ENCODE results near the gene BRAT1.

BRAT1 gene

DNA sequence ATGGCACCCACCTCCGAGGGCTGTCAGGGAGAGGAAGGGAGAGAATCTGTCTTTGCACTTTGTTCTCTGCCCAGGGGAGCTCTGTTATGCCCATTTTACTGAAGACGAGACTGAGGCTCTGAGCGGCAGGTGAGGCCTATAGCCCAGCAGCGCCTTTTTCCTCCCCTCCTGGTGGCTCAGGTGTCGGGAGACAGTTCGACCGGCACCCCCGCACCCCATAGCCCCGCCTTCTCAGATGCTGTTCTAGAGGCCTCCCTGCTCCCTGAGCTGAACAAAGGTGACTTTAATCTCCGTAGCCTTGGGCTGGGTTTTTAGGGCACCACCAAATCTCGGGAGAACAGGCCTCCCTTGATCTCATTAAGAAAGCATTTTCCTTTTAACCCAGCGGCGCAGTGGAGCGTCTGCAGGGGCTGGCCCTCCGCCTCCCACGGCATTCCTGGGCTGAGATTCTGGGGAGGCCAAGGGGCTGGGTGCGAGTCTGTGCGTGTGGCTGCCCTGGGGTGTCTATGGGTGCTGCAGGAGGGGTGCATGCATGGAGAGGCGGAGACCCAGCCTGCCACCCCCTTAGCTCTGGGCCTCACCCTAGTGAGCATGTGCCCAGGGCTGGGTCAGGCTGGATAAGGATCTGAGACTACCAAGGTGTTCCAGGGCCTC is 32.4 kb downstream of the BRAT1 start:
- DNase-seq, result no peak

DNA sequence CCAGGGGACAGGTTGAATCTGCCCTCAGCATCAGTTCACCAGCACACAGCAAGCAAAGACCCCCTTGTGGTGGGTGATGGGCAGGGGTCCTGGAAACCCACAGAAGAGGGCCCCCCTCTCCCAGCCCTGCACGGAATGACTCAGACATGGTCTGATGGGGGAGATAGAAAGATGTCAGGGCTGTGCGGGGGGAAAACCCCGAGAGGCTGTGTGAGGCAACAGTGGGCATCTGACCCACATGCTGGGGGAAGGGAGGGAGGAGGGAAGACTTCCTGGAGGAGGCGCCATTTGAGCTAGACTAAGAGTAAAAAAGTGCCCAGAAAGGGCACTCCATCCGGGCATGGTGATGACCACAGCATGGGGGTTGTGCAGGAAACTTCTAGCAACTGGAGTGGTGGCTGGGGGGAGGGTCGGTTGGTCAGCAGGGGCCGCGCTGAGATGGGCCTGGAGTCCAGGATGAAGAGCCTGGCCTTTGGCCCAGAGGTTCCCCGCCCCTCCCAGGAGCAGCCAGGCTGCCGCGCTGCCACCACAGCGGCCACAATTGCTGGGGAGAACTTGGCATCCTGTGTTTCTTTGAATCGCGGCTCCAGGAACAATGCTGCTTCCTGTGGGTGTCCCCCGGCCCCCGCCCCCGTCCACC is 33.3 kb downstream of the BRAT1 start:
- peak; percentile 79 for DNase-seq

DNA sequence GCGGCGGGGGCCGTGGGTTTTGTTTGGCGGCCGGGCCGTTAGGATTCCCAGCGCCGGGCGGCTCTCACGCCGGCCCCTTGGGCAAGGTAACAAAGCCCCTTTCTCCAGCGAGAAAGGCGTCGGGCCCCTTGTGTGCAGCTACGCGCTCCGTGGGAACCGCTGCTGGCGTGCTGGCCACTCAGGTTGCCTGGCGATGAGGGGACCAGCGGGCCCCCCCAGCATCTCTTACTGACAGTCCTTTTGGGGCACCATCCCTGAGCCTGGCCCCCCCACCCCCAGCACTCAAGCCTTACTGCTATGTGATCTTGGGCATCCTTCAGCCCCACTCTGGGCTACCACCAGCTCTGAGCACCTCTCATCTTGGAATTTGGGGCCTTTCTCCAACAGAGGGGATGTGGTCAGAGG is 34.0 kb downstream of the BRAT1 start:
- no peak for DNase-seq

DNA sequence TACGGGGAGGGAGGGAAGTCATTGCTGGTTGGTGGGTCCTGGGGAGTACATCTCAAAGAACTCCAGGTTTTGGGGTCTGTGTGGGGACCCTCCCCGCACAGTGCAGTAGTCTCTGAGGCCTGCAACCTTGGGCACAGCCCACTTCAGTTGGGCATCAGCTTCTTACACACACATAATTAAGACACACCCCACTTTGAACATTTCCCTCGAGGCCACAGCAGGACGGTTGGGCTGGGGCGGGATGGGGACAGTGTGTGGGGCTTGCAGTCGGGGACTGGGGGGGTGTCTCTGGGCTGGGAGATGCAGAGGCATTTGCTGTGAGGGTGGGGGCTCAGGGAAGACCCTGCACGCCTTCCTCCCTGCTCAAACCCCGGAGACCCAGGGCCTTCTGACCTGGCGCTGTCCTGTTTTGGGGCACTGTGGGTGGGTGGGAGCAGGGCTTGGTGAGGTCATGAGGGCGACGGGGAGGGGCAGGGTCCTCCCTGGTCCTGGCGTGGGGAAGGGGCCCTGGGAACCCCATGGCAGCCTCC is 34.5 kb downstream of the BRAT1 start:
- no peak for DNase-seq

DNA sequence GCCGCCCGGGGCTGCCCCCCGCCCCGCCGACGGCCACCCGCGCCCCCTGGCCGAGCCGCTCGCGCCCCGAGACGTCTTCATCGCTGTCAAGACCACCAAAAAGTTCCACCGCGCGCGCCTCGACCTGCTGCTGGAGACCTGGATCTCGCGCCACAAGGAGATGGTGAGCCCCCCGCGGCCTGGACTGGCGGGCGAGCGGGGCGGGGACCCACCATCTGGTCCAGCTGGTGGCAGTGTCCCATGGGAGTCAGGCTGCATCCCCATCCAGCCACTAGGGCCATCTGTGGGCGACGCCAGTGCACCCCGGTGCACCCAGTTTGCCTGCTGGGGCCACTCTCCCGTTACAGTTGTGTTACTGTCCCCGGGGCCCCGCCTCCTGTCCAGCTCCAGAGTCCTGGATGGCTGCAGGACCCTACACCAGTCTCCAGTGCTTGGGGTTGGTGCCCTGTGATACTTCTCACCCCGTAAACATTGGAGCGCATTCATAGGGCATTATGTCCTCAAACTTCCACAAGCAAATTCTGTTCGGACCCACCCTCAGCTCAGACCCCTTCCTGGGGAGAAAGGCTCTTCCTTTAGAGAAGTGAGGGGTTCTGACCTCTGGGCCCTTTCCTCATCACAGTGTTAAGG is 35.1 kb downstream of the BRAT1 start:
- no peak for DNase-seq

DNA sequence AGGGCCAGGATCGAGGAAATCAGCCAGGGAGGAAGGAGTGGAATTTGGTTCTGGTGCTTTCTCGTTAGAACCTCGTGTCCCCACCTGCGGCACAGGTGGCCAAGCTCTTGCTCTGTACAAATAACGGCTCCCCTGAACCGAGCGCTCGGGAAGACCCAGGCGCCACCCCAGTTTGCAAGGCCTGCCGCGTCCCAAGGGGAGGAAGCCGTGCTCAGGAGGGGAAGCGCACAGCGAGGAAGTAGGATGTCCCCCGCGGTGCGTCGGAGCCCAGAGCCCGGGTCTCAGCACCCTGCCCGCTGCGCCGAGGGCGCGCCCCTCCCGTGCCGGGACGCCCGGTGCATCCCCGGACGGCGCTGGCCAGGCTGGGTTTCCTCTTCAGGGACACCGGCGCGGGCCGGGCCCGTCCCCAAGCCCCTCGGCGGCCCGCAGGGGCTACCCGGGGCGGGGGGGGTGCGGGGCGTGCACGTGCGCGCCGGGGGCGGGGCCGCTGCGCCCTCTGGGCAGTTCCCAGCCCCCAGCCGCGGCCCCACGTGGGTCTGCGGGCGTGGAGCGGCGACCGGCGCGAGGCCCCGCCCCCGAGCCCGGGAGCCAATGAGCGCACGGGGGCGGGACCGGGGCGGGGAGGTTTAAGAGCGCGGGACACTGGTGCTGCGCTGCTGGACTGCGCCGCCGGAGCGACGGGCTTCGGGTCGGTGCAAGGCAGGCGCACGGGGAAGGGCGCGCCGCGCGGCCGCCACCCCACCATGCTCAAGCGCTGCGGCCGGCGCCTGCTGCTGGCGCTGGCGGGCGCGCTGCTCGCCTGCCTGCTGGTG is 36.0 kb downstream of the BRAT1 start, which contains the start of gene LFNG:
TSS of gene LFNG (plus strand) at position 656 of the 812 bp plus-strand sequence. CDS start at position 744, 88 bp downstream.
- peak; percentile 91 for DNase-seq

DNA sequence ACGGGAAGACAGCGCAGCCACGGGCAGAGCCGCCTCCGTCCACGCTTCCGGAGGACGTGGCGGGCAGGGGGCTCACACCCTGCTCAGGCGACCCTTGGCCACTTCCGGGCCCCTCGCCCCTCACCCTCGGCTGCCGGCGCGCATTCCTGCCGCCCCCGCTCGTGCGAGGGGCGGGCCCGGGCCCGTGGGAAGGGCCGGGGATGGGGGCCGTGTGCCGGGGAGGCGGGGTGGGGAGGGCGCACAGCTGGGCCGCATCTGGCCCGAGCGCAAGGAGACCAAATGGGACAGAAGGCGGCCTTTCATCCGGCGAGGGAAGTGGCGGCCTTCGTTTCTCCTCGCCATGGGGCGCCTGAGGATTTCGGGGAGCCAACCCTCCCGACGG is 36.6 kb downstream of the BRAT1 start:
- DNase-seq, result no peak

DNA sequence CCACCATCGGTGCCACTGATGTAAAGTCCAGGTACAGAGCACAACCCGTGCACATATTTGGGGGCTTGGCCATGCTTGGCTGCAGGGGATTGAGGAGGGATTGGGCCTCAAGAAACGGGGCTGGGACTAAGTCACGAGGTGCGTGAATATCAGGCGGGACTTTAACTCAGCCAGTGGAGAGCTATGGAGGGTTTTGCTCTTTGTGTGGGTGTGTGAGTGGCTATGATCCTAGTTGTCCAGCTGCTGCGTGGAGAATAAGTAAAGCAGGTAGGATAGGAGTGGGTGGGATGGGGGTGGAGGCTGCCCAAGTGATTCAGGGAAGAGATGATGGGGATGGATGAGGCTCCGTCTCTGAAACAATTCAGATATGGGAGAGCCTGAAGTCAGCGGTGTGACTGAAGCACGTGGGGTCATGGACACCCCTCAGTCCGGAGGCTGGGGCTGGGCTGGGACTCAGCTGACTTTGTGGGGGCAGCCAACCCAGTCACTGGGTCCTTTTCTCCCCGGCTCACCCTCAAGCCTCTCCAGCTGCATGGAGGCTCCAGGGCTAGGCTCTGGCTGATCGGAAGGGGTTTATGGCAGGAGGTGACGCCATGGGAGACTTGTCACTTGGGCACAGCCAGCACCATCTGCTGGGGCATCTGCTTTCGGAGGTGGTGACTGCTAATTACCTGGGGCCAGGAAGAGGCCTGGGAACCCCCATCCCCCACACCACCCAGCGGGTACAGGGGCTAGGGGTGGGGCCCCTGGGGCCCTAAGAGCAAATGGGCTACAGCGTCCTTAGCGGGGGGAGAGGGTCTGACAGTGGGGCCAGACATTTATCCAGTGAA is 37.4 kb downstream of the BRAT1 start:
- DNase-seq, result no peak

DNA sequence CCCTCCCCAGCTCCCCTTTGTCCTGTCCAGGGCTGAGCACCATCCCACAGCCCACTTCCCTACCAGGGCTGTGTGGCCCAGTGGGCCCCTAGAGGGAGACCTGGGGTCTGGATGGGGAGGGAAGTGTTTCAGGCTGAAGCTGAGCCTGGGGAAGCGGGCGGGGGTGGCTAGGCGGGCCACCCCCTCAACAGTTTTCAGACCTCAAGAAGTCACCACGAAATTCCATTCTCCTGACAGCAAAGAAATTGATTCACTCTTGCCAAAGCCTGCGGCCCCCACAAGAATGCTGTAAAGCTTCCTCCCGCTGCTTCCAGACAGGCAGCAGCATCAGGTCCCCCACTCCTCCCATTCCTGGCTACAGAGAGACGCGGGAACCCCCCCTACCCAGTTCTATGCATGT is 38.3 kb downstream of the BRAT1 start:
- peak; percentile 75 for DNase-seq

DNA sequence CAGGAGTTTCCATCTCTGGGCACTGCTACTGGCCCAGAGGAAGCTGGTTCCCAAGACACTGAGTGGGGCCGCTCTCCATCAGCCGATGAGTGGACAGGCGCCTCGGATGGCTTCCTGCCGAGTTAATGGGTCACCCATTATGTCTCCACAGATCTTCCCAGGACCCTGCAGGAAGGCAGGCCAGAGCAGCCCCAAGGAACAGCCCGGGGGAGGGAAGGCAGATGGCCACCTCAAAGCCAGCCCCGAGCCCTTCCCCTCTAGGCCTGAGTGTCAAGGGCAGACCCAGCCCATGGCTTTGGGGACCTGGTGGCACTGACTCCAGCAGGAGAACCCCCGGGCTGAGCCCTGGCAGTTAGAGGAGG is 39.1 kb downstream of the BRAT1 start:
- no peak for DNase-seq

DNA sequence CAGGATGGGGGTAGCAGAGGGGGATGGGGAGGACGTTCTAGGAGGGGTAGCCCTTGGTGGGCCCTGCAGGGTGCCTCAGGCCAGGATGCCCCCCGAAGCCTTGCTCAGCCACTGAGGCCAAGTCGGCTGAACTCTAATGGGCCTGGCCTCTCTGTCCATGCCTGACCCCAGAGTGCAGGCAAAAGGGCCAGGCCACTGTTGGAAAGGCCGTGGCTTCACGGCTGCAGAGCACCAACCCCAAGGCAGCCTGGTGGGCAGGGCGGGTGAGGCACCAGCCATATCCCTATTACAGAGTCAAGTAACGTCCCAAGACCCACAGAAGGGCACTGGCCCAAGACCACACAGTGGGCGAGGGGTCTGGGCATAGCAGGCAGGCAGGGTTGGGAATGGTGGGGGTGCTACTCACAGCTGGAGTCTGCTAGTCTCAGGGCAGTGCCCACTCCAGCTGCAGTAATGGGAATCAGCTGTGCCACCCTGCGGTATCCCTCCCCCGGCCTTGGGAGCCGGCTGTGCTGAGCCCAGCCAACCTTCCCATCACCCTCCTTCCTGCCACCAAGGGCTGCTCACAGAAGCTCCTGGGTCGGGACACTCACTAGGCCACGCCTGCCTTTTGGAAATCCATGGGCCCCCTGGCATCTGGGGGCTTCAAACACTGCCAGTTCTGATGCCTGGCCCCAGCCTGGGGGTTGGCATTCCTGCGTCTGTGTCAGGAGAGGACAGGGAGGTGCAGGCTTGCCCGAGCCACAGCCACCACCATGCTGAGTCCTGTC is 39.7 kb downstream of the BRAT1 start:
- no peak for DNase-seq

DNA sequence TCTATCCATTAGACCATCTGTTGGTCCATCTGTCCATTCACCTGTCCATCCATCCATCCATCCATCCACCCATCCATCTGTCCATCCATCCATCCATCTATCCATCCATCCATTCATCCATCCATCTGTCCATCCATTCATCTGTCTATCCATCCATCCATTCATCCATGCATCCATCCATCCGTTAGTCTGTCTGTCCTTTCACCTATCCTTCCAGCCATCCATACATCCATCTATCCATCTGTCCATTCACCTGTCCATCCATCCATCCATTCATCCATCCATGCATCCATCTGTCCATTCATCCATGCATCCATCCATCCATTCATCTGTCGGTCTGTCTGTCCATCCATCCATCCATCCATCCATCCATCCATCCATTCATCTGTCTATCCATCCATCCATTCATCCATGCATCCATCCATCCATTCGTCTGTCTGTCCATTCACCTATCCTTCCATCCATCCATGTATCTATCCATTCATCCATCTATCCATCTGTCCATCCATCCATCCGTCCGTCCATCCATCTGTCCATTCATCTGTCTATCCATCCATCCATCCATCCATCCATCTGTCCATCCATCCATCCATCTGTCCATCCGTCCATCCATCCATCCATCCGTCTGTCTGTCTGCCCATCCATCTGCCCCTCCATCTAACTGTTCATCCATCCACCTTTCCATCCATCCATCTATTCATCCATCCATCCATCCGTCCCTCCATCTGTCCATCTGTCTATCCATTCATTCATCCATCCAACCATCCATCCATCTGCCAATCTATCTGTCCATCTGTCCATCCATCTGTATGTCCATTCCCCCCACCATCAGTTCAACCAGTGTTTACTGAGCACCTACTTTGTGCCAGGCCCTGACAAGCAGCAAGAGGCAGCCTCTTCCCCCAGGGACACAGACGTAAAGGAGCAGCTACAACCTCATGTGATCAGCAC is 40.6 kb downstream of the BRAT1 start:
- no peak for DNase-seq

DNA sequence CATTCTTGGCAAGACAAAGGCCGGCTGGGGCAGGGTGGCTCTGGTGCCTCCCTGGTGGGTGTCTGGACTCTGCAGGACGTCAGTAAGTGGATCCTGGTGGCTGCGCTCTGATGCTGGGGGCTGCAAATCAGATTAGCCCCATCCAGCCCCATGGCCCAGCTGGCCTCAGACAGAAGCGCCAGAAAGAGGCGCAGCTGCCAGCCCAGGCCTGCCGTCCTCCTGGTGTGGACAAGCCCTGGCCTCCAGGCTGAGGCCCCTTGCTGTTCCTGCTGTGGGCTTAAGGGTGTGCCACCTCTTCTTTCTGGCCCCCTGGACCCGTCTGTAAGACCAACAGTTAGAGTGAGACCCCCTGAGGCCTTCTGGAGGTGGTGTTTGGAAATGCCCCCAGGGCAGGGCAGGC is 41.6 kb downstream of the BRAT1 start:
- DNase-seq, result no peak

DNA sequence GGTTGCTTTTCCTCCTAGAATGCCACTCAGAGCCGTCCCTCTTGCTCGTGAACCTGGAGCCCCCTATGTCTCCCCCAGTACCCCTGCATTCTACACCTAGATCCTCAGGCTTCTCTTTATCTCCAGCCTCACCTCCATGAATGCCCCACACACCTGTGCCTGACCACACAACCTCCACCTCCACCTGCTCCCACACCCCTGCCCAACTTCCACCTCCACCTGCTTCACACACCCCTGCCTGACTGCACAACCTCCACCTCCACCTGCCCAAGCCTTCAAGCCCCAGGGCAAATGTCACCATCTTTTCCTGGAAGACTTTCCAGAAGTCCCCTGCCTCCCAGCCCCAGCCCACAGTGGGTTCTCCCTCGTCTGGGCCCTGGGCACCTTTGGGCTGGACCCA is 42.6 kb downstream of the BRAT1 start:
- no peak for DNase-seq

DNA sequence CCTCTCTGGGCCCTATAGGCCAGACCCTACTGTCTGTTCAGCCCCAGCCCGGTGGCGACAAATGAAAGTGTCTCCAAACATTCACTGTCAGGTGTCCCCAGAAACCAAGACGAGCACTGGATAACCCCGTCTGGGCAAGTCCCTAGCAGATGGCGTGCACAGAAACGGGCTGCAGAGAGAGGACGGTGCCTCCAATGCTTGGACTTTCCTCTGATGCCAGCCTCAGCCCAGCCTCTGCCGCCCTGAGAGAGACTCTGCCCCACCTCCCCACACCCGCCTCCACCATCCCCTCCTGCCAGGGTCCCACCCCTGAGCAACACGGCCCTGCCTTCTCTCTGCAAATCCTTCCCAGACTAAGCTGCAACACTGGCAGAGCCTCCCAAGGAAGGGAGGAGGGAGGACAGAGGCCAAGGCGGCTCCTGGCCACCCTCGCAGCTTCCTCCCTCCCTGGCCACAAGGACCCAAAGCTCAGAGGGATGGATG is 43.1 kb downstream of the BRAT1 start:
- DNase-seq, result no peak

DNA sequence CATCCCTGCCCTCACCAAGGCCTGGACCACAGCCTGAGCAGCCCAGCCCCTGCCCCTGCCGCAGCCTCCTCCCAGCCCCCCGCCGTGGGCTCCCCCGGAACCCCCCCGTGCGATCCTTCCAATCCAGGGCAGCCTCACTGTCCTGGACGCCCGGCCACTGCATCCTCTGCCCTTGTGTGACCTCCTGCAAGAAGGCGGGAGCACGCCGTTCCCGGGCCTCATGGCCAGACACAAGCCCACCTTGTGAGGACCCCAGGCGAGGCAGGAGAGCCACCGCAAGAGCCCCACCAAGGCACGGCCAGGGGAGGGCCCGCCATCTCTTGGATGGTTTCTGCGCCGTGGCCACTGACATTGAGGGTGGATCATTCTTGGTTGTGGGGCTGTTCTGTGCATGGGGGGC is 43.6 kb downstream of the BRAT1 start:
- DNase-seq, result no peak

DNA sequence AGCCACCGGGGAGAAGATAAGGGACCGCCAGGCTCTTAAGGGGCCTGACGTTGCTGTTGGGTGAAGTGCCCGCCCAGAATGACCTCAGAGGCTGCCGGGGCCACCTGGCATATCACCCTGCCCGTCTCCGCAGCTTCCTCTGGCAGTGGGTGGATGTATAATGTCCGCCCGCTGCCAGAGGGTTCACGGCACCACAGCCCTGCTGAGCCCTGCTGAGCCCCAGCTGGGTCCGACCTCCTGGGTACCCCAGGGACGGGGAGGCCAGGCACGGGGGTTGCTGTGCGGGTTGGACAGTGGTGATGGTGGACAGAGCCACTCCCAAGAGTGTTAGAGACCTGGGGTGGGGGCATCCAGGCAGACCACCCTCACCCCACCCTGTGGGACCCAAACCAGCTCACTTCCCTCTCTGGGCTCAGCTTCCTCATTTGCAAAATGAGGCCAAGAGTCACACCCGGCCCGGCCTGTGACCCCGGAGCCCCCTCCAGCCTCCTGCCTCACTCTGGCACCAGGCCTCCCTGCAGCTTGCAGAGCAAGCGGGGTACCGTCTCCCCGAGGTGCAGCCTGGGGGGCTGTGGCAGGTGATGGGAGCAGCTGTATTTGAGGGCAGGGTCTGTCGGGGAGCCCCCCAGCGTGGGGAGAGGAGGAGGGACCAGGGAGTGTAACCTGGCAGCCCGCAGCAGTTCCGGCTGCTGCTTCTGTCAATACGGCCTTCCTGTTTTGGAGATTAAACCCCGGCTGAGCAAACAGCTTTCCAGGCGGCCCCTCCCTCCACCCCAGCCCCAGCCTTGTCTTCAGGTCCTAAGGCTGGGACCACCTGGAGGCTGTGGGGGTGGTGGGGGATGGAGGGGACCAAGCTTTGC is 44.2 kb downstream of the BRAT1 start:
- DNase-seq, result no peak

DNA sequence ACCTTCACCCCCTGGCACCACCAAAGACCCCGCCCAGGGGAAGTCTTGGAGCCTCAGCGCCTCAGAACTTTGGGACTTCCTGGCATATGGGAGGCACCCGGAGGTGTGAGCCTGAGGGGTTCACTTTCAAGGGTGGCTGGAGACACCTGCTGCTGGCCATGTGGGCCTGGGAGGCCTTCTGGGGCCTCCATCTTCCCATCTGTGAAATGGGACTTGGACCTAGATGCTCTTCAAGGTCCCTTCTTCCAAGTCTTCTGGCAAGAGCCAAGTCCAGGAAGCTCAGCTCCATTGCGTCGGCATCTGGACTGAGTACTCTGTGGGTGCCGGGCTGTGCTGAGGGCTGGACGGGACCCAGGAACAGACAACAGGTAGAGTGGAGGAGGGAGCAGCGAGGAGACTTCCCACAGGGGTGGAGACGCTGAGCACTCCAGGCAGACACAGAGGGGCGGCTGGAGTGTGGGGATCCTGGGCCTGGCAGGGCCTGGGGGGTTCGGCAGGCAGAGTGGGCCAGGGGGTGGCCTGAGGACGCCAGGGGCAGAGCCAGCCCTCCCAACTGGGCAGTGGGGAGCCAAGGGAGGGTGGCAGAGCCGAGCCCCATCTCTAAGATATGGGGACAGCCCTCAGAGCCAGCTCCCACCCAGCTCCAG is 45.1 kb downstream of the BRAT1 start:
- DNase-seq, result no peak

Data from left hindlimb (tissue), 1 donor.